WTC11 (cell line): Measurements from ENCODE around the gene BICD2. TPM values are rescaled to one million over a fixed set of nuclear protein-coding genes. Genes with fewer than 3 reads are reported as not detected.

Source experiments
- ATAC-seq: fragments of 200-7000 bp; cut with Tn5 transposase; 2 replicates; pipeline ENCODE4 v1.10.0; 2021; ENCODE audit warnings: mild to moderate bottlenecking, moderate library complexity
- CTCF ChIA-PET: fragments of 300-600 bp; sonication (Branson Sonifier 250); formaldehyde crosslinking; loops from one replicate; lab custom pipeline; 2021; ENCODE audit warnings: antibody characterized with exemption; lab: Charles Lee
- POLR2A ChIA-PET: fragments of 350-600 bp; sonication (Branson Sonifier 250); formaldehyde crosslinking; loops from one replicate; lab custom pipeline; 2021; ENCODE audit warnings: antibody characterized with exemption; lab: Charles Lee
- DNase-seq: peaks from one replicate; pipeline ENCODE4 v3.0.0; 2021; ENCODE audit warnings: low spot score
- H3K27ac Mint-ChIP-seq: 2 replicates; pipeline ENCODE4 v1.8.0; 2021; ENCODE audit warnings: mixed read lengths
- H3K27me3 Mint-ChIP-seq: 2 replicates; pipeline ENCODE4 v1.8.0; 2021; ENCODE audit warnings: low read depth, mild to moderate bottlenecking, moderate library complexity, mixed read lengths
- H3K36me3 Mint-ChIP-seq: 2 replicates; pipeline ENCODE4 v1.8.0; 2021; ENCODE audit warnings: mixed read lengths
- H3K4me1 Mint-ChIP-seq: 2 replicates; pipeline ENCODE4 v1.8.0; 2022; ENCODE audit warnings: mixed read lengths
- H3K4me3 Mint-ChIP-seq: 2 replicates; pipeline ENCODE4 v1.8.0; 2021; ENCODE audit warnings: mild to moderate bottlenecking, moderate library complexity, mixed read lengths
- H3K9me3 Mint-ChIP-seq: 2 replicates; pipeline ENCODE4 v1.8.0; 2021; ENCODE audit warnings: mixed read lengths
- ETV6 ChIP-seq: sonication (generic); formaldehyde crosslinking; IDR thresholded peaks from 2 replicates; pipeline ENCODE4 v1.8.1; 2022; ENCODE audit warnings: mild to moderate bottlenecking, missing genetic modification reagents
- FOXP1 ChIP-seq: sonication (generic); formaldehyde crosslinking; IDR thresholded peaks from 2 replicates; pipeline ENCODE4 v1.8.0; 2022; ENCODE audit warnings: missing genetic modification reagents, mild to moderate bottlenecking, moderate library complexity, borderline replicate concordance
- JAZF1 ChIP-seq: fragments of 250-450 bp; sonication (Bioruptor Pico); IDR thresholded peaks from 2 replicates; pipeline ENCODE4 v1.9.0; 2021; ENCODE audit warnings: moderate library complexity, mild to moderate bottlenecking, inconsistent platforms
- KAT7 ChIP-seq: sonication (generic); formaldehyde crosslinking; IDR thresholded peaks from 2 replicates; pipeline ENCODE4 v1.8.1; 2023; ENCODE audit warnings: missing genetic modification reagents, mild to moderate bottlenecking, borderline replicate concordance
- MYBL2 ChIP-seq: sonication (generic); formaldehyde crosslinking; IDR thresholded peaks from 2 replicates; pipeline ENCODE4 v1.8.1; 2023; ENCODE audit warnings: mild to moderate bottlenecking, moderate library complexity, missing genetic modification reagents
- NFE2L1 ChIP-seq: sonication (generic); formaldehyde crosslinking; IDR thresholded peaks from 2 replicates; pipeline ENCODE4 v1.8.1; 2023; ENCODE audit warnings: missing genetic modification reagents
- NR1H2 ChIP-seq: sonication (generic); formaldehyde crosslinking; IDR thresholded peaks from 2 replicates; pipeline ENCODE4 v1.9.0; 2021; ENCODE audit warnings: mild to moderate bottlenecking, moderate library complexity, missing genetic modification reagents
- PREB ChIP-seq: sonication (generic); formaldehyde crosslinking; IDR thresholded peaks from 2 replicates; pipeline ENCODE4 v1.8.1; 2022; ENCODE audit warnings: mild to moderate bottlenecking, missing genetic modification reagents, moderate library complexity, borderline replicate concordance
- SMAD3 ChIP-seq: sonication (generic); formaldehyde crosslinking; IDR thresholded peaks from 2 replicates; pipeline ENCODE4 v1.8.0; 2022; ENCODE audit warnings: missing genetic modification reagents, mild to moderate bottlenecking, borderline replicate concordance
- TP53 ChIP-seq: sonication (generic); formaldehyde crosslinking; IDR thresholded peaks from 2 replicates; pipeline ENCODE4 v1.8.1; 2023; ENCODE audit warnings: mild to moderate bottlenecking, missing genetic modification reagents
- USF2 ChIP-seq: sonication (generic); formaldehyde crosslinking; IDR thresholded peaks from 2 replicates; pipeline ENCODE4 v1.8.1; 2023; ENCODE audit warnings: mild to moderate bottlenecking, missing genetic modification reagents, moderate library complexity
- ZNF121 ChIP-seq: sonication (generic); formaldehyde crosslinking; IDR thresholded peaks from 2 replicates; pipeline ENCODE4 v1.8.0; 2023; ENCODE audit warnings: missing genetic modification reagents
- ZNF138 ChIP-seq: sonication (generic); formaldehyde crosslinking; conservative IDR thresholded peaks from 2 replicates; pipeline ENCODE4 v1.8.1; 2022; ENCODE audit warnings: mild to moderate bottlenecking, moderate library complexity, missing genetic modification reagents
- ZNF263 ChIP-seq: sonication (generic); formaldehyde crosslinking; IDR thresholded peaks from 2 replicates; pipeline ENCODE4 v1.8.1; 2022; ENCODE audit warnings: low read depth, mild to moderate bottlenecking, moderate library complexity, missing genetic modification reagents
- ZNF423 ChIP-seq: fragments of 250-450 bp; sonication (Bioruptor Pico); IDR thresholded peaks from 2 replicates; pipeline ENCODE4 v2.1.2; 2022; ENCODE audit warnings: mild to moderate bottlenecking, moderate library complexity
- total RNA-seq: library from RNA; stranded (reverse); gene quantifications from 3 replicates; pipeline ENCODE4 v1.2.3, GENCODE V29; 2021
- TF ChIP-seq, protein P1 (sequence below): sonication (generic); formaldehyde crosslinking; IDR thresholded peaks from 2 replicates; pipeline ENCODE4 v1.8.1; 2023; ENCODE audit warnings: mild to moderate bottlenecking, missing genetic modification reagents
- TF ChIP-seq, protein P2 (sequence below): fragments of 250-450 bp; sonication (Bioruptor Pico); IDR thresholded peaks from 2 replicates; pipeline ENCODE4 v1.9.0; 2021; ENCODE audit warnings: mild to moderate bottlenecking
- TF ChIP-seq, protein P3 (sequence below): sonication (generic); formaldehyde crosslinking; IDR thresholded peaks from 2 replicates; pipeline ENCODE4 v1.8.0; 2023; ENCODE audit warnings: missing genetic modification reagents, mild to moderate bottlenecking, borderline replicate concordance
- TF ChIP-seq, protein P4 (sequence below): sonication (generic); formaldehyde crosslinking; IDR thresholded peaks from 2 replicates; pipeline ENCODE4 v1.8.1; 2023; ENCODE audit warnings: mild to moderate bottlenecking, missing genetic modification reagents, borderline replicate concordance

BICD2 gene
- total RNA-seq, 1 experiment from 2014 or later = 38.7 TPM

DNA sequence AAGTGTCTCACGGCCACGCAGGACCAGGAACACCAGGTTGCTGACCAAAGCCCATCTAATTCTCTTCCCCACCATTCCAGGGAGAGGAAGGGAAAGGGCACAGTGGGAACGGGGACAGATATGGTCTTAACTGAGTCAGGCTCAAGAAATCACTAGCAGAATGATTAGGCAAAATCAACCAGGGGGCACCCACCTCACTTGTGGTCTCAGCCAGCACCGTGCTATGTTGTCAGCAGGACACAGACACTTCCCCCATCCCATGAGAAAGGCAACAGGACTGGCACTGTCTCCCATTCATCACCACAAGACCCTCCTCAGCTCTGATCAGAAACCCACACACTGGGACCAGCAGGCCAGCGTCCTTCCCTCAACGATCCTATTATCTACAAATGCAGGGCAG, 2.9 kb downstream of the BICD2 start (continued):
- no peak for TF ChIP-seq PREB
- TF ChIP-seq JAZF1 (CRISPR knock-in tag) = no peak
- TF ChIP-seq USF2 (CRISPR knock-in tag) = no peak

DNA sequence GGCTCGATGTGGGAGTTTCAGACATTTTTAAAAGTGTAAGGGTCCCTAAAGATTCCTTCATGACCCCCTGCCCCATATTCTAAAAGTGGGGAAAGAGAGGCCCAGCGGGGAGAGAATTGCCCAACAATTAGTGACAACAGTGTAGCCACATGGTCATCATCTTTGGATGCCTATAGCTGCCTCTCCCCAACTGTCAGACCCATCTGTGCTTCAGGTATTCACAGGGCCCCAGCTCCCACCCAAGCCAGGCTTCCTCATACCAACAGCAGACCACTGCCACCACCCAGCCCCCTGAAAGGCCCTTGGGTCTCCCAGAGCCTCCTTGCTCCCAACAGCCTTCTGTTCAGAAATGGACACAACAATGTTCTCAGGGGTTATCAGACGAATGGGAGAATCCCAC, 4.1 kb downstream of the BICD2 start:
- Mint-ChIP-seq H3K4me3 (no peak overlapping the region), H3K4me1 (peaks cover 58% of the 10 kb centered on the region), H3K27me3 (no peaks in the 10 kb centered on the region), H3K36me3 (no peaks in the 10 kb centered on the region), H3K27ac (peak overlapping the region; percentile 93; the same call in 1 of the 2 replicates), H3K9me3 (no peaks in the 10 kb centered on the region)
- no peak for DNase-seq
- ChIA-PET CTCF (interaction anchor here (1.1 to 1.5 kb wide), 2 partner anchors 30 to 54 kb away, joined by 3 read pairs; no protein-coding TSS in a partner anchor), POLR2A (no interaction called here)
- TF ChIP-seq ZNF138 (CRISPR knock-in tag) (no peak), MYBL2 (CRISPR knock-in tag) (no peak), NFE2L1 (CRISPR knock-in tag) (no peak), ZNF263 (CRISPR knock-in tag) (no peak), NR1H2 (CRISPR knock-in tag) (no peak), TP53 (CRISPR knock-in tag) (no peak)
- TF ChIP-seq, protein P1, sequence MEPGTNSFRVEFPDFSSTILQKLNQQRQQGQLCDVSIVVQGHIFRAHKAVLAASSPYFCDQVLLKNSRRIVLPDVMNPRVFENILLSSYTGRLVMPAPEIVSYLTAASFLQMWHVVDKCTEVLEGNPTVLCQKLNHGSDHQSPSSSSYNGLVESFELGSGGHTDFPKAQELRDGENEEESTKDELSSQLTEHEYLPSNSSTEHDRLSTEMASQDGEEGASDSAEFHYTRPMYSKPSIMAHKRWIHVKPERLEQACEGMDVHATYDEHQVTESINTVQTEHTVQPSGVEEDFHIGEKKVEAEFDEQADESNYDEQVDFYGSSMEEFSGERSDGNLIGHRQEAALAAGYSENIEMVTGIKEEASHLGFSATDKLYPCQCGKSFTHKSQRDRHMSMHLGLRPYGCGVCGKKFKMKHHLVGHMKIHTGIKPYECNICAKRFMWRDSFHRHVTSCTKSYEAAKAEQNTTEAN (CRISPR knock-in tag) = no peak
- TF ChIP-seq, protein P2, sequence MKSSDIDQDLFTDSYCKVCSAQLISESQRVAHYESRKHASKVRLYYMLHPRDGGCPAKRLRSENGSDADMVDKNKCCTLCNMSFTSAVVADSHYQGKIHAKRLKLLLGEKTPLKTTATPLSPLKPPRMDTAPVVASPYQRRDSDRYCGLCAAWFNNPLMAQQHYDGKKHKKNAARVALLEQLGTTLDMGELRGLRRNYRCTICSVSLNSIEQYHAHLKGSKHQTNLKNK (CRISPR knock-in tag) = no peak
- no peak for ATAC-seq

GRCh38 chr9:92760070-92760469, 4.6 kb downstream of the BICD2 start:
- no peak for ATAC-seq
- no peaks in the 10 kb centered on the region for H3K36me3 Mint-ChIP-seq
- TF ChIP-seq ZNF121 = no peak
- TF ChIP-seq, all 79 proteins: peak for 0
- ChIA-PET POLR2A (no interaction called here), CTCF (interaction anchor here (1.2 kb wide), 1 partner anchor 31 kb away, joined by 3 read pairs; no protein-coding TSS in a partner anchor)
- peaks cover 62% of the 10 kb centered on the region for H3K4me1 Mint-ChIP-seq
- H3K27ac Mint-ChIP-seq = 0 out of 2 replicates have a peak overlapping the region, but pooled peaks have one; percentile 60
- H3K9me3 Mint-ChIP-seq = no peaks in the 10 kb centered on the region
- H3K4me3 Mint-ChIP-seq = no peak overlapping the region
- H3K27me3 Mint-ChIP-seq = no peaks in the 10 kb centered on the region
- no peak for DNase-seq

DNA sequence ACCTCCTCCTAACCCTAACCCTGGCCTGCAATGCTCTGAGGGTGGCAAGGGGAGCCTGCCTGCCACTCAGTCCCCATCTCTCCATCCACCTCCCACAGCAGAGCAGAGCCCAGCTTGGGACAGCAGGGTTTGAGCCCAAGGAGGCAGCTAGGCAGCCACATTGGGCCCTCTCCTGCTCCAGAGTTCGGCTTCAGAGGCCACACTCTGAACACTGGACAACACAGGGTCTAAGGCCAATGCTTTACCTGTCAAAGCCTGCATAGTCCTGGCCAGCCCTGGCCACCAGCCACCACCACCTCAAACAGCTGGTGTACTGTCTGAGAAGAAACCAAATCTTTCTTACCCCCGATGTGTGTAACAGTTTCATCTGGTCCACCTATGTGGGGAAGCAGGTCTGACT, 5.2 kb downstream of the BICD2 start:
- no peaks in the 10 kb centered on the region for H3K36me3 Mint-ChIP-seq
- no peak for ATAC-seq
- H3K9me3 Mint-ChIP-seq = no peaks in the 10 kb centered on the region
- CTCF ChIA-PET = interaction anchor here (1.2 kb wide), 1 partner anchor 32 kb away, joined by 3 read pairs; no protein-coding TSS in a partner anchor
- H3K4me3 Mint-ChIP-seq = no peak overlapping the region
- peaks cover 68% of the 10 kb centered on the region for H3K4me1 Mint-ChIP-seq
- H3K27ac Mint-ChIP-seq = peak overlapping the region; percentile 94
- no peaks in the 10 kb centered on the region for H3K27me3 Mint-ChIP-seq
- DNase-seq = no peak
- POLR2A ChIA-PET = no interaction called here
- no peak for TF ChIP-seq FOXP1 (CRISPR knock-in tag)
- no peak for TF ChIP-seq SMAD3
- TF ChIP-seq, protein P3, sequence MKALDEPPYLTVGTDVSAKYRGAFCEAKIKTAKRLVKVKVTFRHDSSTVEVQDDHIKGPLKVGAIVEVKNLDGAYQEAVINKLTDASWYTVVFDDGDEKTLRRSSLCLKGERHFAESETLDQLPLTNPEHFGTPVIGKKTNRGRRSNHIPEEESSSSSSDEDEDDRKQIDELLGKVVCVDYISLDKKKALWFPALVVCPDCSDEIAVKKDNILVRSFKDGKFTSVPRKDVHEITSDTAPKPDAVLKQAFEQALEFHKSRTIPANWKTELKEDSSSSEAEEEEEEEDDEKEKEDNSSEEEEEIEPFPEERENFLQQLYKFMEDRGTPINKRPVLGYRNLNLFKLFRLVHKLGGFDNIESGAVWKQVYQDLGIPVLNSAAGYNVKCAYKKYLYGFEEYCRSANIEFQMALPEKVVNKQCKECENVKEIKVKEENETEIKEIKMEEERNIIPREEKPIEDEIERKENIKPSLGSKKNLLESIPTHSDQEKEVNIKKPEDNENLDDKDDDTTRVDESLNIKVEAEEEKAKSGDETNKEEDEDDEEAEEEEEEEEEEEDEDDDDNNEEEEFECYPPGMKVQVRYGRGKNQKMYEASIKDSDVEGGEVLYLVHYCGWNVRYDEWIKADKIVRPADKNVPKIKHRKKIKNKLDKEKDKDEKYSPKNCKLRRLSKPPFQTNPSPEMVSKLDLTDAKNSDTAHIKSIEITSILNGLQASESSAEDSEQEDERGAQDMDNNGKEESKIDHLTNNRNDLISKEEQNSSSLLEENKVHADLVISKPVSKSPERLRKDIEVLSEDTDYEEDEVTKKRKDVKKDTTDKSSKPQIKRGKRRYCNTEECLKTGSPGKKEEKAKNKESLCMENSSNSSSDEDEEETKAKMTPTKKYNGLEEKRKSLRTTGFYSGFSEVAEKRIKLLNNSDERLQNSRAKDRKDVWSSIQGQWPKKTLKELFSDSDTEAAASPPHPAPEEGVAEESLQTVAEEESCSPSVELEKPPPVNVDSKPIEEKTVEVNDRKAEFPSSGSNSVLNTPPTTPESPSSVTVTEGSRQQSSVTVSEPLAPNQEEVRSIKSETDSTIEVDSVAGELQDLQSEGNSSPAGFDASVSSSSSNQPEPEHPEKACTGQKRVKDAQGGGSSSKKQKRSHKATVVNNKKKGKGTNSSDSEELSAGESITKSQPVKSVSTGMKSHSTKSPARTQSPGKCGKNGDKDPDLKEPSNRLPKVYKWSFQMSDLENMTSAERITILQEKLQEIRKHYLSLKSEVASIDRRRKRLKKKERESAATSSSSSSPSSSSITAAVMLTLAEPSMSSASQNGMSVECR (CRISPR knock-in tag) = no peak
- TF ChIP-seq NFE2L1 (CRISPR knock-in tag) = no peak
- TF ChIP-seq KAT7 (CRISPR knock-in tag) = no peak
- TF ChIP-seq, protein P4, sequence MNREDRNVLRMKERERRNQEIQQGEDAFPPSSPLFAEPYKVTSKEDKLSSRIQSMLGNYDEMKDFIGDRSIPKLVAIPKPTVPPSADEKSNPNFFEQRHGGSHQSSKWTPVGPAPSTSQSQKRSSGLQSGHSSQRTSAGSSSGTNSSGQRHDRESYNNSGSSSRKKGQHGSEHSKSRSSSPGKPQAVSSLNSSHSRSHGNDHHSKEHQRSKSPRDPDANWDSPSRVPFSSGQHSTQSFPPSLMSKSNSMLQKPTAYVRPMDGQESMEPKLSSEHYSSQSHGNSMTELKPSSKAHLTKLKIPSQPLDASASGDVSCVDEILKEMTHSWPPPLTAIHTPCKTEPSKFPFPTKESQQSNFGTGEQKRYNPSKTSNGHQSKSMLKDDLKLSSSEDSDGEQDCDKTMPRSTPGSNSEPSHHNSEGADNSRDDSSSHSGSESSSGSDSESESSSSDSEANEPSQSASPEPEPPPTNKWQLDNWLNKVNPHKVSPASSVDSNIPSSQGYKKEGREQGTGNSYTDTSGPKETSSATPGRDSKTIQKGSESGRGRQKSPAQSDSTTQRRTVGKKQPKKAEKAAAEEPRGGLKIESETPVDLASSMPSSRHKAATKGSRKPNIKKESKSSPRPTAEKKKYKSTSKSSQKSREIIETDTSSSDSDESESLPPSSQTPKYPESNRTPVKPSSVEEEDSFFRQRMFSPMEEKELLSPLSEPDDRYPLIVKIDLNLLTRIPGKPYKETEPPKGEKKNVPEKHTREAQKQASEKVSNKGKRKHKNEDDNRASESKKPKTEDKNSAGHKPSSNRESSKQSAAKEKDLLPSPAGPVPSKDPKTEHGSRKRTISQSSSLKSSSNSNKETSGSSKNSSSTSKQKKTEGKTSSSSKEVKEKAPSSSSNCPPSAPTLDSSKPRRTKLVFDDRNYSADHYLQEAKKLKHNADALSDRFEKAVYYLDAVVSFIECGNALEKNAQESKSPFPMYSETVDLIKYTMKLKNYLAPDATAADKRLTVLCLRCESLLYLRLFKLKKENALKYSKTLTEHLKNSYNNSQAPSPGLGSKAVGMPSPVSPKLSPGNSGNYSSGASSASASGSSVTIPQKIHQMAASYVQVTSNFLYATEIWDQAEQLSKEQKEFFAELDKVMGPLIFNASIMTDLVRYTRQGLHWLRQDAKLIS (CRISPR knock-in tag) = no peak
- no peak for TF ChIP-seq ETV6 (CRISPR knock-in tag)
- TF ChIP-seq ZNF423 = no peak
